IPS-20b (cell line): ENCODE results near the gene NOL4L.
"Not testable (repeated sequence)": the region's sequence is repeated elsewhere in the genome, so short reads cannot be mapped to it uniquely, and the experiment has no call there.

ENCODE experiments used
- H3K27ac ChIP-seq: one replicate; pipeline ENCODE4 v1.5.1; 2013; ENCODE audit warnings: low read length
- H3K27me3 ChIP-seq: 2 replicates; pipeline ENCODE4 v1.6.1; 2013; ENCODE audit warnings: mild to moderate bottlenecking, low read length, inconsistent platforms; ENCODE audit not compliant: insufficient read depth
- H3K36me3 ChIP-seq: 2 replicates; pipeline ENCODE4 v1.6.1; 2013; ENCODE audit warnings: low read depth, mild to moderate bottlenecking, inconsistent platforms, low read length, moderate library complexity; ENCODE audit not compliant: insufficient read depth
- H3K4me1 ChIP-seq: 2 replicates; pipeline ENCODE4 v1.6.1; 2013; ENCODE audit warnings: mild to moderate bottlenecking, control low read depth, inconsistent platforms, low read length, moderate library complexity; ENCODE audit not compliant: insufficient read depth
- H3K4me3 ChIP-seq: 2 replicates; pipeline ENCODE4 v1.5.1; 2013; ENCODE audit warnings: mild to moderate bottlenecking, low read length, inconsistent platforms
- H3K9ac ChIP-seq: 2 replicates; pipeline ENCODE4 v1.6.1; 2013; ENCODE audit warnings: low read depth, mild to moderate bottlenecking, inconsistent platforms, low read length, moderate library complexity
- H3K9me3 ChIP-seq: 2 replicates; pipeline ENCODE4 v1.6.1; 2013; ENCODE audit warnings: mild to moderate bottlenecking, low read depth, low read length, inconsistent platforms; ENCODE audit not compliant: insufficient read depth

NOL4L gene

DNA sequence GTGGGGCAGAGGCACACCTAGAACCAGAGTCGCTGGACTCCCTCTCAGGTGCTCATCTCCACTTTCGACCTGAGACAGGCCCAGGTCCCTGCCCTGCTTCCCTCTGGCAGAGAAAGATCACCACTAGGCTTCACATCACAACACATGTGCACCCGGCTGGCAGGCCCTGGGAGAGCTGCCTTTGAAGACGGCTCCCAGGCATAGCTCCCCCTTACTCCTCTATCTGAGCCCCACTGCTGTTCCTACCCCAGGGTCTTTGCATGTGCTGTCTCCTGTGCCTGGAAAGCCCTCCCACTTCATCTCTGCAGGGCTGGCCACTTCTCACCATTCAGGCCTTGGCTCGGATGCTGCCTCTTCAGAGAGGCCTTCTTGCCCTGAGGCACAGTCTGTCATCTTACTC, 89.2 kb downstream of the NOL4L start:
- Histone ChIP-seq H3K9ac (no peak overlapping the region), H3K4me1 (peaks cover 8% of the 10 kb centered on the region; the same call in 1 of the 2 replicates), H3K36me3 (no peaks in the 10 kb centered on the region), H3K9me3 (no peaks in the 10 kb centered on the region), H3K27ac (no peak overlapping the region), H3K4me3 (no peak overlapping the region), H3K27me3 (no peaks in the 10 kb centered on the region)

DNA sequence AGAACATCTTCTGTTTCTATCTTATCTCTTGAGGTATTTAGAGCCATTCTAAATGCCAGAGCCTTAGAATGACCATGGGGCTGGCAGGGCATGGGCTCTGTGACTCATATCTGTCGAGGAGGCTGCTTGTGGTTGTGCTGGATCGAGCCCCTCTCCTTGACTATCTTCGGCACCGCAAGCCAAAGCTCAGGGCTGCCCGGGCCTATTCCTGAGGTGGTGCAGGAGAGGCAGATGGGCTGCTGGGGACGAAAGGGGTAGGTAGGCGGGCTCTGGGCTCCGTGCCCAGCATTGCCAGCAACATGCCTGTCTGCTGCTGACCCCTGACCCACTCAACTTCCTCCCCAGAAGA, 89.9 kb downstream of the NOL4L start:
- Histone ChIP-seq H3K4me1 (peaks cover 8% of the 10 kb centered on the region; the same call in 1 of the 2 replicates), H3K4me3 (no peak overlapping the region), H3K9ac (no peak overlapping the region), H3K27ac (no peak overlapping the region), H3K36me3 (no peaks in the 10 kb centered on the region), H3K27me3 (no peaks in the 10 kb centered on the region), H3K9me3 (no peaks in the 10 kb centered on the region)

DNA sequence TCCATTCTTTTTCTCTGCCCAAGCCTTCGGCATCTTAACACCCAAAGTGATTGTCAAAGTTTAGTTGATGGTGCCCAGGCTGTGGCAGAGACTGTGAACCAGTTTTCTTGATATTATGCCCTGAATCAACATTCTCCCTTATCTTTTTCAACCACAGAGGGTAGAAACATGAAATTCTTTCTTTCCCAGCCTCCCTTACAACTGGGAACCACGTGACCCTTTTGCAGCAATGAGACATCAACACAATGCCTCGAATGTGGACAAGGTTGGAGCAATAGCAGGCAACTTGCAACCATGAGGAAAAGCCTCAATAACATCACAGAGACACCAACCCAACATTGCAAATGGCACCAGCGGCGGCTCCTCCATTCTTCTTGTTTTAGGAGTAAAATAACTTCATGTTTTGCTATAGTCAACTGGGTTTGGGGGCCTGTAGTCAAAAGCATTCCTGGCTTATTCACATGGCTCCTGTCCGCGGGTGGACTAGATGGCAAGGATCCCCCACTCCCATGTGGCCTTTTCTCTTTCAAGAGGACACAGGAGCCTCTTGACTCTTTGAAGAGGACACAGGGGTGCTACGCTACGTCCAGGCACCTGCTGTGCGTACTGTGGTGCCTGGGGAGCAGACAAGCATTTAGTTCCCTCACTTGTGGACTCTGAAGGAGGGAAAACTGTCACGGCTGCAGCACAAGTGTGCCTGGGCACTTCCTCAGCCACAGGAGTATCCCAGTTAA, 90.5 kb downstream of the NOL4L start:
- H3K9me3 ChIP-seq: no peaks in the 10 kb centered on the region
- no peaks in the 10 kb centered on the region for H3K36me3 ChIP-seq
- H3K4me3 ChIP-seq: no peak overlapping the region
- H3K27ac ChIP-seq: no peak overlapping the region
- no peaks in the 10 kb centered on the region for H3K27me3 ChIP-seq
- H3K9ac ChIP-seq: no peak overlapping the region
- H3K4me1 ChIP-seq: peaks cover 8% of the 10 kb centered on the region; the same call in 1 of the 2 replicates

DNA sequence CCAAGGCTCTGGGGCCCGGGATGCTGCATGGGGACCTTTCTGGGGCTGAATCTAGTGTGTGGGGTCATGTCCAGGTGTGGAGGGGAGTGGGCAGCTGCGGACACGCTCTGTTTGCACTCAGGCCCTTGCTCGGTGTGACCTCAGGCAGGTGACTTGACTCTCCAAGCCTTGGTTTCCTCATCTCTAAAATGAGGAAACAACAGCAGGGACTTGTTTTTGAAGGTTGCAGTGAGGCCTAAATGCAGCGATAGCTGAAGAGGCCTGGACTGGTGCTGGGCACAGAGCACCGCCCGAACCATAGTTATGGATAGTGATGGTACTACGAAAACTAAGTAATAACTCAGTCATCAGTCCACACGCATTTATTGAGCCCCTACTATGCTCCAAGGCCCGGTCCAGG, 91.8 kb downstream of the NOL4L start:
- Histone ChIP-seq H3K9ac (no peak overlapping the region), H3K36me3 (no peaks in the 10 kb centered on the region), H3K4me3 (no peak overlapping the region), H3K27ac (no peak overlapping the region), H3K27me3 (no peaks in the 10 kb centered on the region), H3K9me3 (no peaks in the 10 kb centered on the region), H3K4me1 (peaks cover 8% of the 10 kb centered on the region; the same call in 1 of the 2 replicates)

DNA sequence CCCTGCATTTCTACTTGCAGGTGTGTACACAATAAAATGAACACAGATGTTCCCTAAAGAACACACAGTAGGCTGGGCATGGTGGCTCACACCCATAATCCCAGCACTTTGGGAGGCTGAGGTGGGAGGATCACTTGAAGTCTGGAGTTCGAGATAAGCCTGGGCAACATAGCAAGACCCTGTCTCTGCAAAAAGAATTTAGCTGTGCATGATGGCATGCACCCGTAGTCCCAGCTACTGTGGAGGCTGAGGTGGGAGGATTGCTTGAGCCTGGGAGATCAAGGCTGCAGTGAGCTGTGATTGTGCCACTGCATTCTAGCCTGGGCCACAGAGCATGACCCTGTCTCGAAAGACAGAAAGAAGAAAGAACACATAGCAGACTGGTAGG, 93.4 kb downstream of the NOL4L start:
- H3K27me3 ChIP-seq, H3K9ac ChIP-seq, H3K4me3 ChIP-seq, H3K27ac ChIP-seq, H3K4me1 ChIP-seq, H3K9me3 ChIP-seq, H3K36me3 ChIP-seq: not testable (repeated sequence)

DNA sequence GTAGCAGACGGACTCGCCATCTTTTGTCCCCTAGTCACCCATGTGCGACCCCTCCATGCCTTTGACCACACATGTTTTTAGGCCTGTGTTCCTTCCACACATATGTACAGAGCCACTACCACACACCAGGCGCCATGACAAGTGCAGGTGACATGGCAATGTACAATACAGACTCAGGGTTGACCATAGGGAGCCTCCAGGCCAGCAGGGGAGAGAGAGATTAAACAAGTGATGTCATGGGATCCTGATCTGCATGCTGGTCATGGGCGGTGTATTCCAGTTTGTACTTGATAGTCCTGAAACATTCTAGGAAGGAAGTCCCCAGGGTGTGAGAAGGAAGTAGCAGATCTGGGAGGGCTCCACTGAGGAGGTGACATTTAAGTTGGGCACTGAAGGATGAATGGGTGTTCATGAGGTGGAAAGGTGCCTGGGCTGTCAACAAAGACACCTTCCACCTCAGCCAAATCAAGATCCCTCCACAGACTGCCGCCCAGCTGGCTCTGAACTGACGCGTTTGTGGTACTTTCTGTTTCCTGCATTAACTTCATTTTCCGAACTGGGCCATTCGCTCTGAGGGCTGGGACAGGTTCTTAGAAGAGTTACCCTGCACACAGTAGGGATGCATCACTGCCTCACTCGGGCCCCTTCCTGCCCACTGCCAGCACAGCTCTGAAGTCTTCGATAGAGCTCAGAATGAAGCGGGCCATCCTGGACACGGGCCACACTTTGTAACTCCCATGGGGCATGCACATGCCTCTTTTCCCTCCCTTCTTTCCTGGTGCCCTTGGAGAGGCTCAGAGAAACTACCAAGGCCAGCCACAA, 94.0 kb downstream of the NOL4L start:
- peaks cover 6% of the 10 kb centered on the region; the same call in 1 of the 2 replicates for H3K27me3 ChIP-seq
- H3K27ac ChIP-seq: no peak overlapping the region
- peaks cover 2% of the 10 kb centered on the region; the same call in 1 of the 2 replicates for H3K4me1 ChIP-seq
- no peak overlapping the region for H3K4me3 ChIP-seq
- no peaks in the 10 kb centered on the region for H3K36me3 ChIP-seq
- H3K9me3 ChIP-seq: no peaks in the 10 kb centered on the region
- no peak overlapping the region for H3K9ac ChIP-seq

DNA sequence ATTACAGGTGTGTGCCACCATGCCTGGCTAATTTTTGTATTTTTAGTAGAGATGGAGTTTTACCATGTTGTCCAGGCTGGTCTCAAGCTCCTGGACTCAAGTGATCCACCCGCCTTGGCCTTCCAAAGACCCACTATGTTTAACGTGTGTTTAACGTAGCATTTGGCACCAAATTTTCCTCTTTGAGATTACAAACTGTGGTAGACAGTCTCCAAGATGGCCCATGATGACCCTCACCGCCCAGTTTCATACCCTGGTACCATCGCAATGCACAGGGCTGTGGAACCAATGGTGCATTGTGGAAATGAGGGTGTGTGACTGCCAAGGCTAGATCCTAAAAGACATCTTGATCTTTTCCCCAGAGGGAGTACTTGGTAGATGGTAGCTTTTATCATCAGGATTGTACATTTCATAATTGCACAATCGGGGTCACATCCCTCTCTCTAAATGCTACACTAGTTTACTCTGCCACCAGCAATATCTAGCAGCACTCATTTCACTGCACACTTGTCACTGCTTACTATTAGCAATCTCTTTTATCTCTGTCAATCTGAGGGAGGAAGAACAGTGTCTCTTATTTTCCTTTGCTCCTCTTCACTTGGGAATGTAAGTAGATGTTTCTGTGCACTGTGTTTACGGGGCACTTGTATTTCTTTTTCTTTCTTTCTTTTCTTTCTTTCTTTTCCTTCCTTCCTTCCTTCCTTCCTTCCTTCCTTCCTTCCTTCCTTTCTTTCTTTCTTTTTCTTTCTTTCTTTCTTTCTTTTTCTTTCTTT, 96.9 kb downstream of the NOL4L start:
- H3K4me1 ChIP-seq: peaks cover 10% of the 10 kb centered on the region; the same call in 1 of the 2 replicates
- no peak overlapping the region for H3K27ac ChIP-seq
- H3K9me3 ChIP-seq: no peaks in the 10 kb centered on the region
- no peaks in the 10 kb centered on the region for H3K36me3 ChIP-seq
- H3K4me3 ChIP-seq: no peak overlapping the region
- no peak overlapping the region for H3K9ac ChIP-seq
- peaks cover 8% of the 10 kb centered on the region for H3K27me3 ChIP-seq

DNA sequence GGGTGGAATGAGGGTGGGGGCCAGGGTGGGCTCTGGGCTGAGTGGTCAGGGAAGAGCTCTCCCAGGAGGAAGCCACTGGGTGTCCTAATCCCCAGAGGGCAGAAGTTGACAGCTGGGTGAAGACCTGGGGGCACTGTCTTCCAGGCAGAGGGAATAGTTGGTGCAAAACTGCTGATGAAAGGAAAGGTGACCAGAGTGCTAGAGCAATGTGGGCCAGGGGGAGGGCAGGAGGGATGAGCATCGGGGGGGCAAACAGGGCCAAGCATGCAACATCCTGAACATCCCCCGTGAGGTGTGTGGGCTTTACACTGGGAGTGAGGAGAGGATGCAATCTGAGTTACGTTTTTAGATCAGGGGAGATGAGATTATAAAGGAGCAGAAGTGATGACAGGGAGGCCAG, 97.8 kb downstream of the NOL4L start:
- H3K4me1 ChIP-seq: peaks cover 10% of the 10 kb centered on the region; the same call in 1 of the 2 replicates
- H3K9ac ChIP-seq: no peak overlapping the region
- no peak overlapping the region for H3K4me3 ChIP-seq
- H3K9me3 ChIP-seq: no peaks in the 10 kb centered on the region
- peaks cover 8% of the 10 kb centered on the region for H3K27me3 ChIP-seq
- no peak overlapping the region for H3K27ac ChIP-seq
- H3K36me3 ChIP-seq: no peaks in the 10 kb centered on the region

DNA sequence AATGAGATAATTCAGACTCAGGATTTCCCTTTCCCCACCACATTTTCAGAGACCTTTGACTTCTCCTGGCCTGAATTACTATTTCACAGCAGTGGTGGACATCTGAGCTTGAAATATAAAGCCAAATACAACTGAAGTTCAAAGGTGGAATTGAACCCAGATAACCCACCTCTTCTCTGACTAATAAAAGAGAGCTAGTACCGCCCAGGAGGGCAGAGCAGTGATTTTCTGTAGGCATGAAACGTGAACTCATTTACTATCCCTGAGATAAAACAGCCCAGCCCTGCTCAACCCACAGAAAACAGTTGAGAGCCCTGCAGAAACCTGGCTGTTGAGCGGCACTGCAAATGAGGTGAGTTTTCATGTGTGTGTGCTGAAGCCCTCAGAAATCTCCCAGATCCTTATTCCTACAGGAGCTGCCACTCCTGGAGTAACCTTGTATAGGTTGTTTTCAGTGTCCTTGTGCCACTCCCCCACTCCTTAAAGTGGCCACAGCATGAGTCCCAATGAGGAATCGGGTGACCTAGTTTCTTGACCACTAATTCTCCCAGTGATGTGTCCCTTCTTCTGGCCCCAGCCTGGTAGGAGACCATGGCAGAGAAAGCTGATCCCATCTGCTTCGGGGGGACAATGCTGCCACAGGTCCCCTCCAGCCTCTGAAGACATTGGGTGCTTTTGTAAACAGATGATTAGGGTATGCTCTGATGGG, 99.2 kb downstream of the NOL4L start:
- Histone ChIP-seq H3K9me3 (no peaks in the 10 kb centered on the region), H3K36me3 (peaks cover 3% of the 10 kb centered on the region; the same call in 1 of the 2 replicates), H3K4me3 (no peak overlapping the region), H3K4me1 (peaks cover 20% of the 10 kb centered on the region; the same call in 1 of the 2 replicates), H3K27me3 (peaks cover 8% of the 10 kb centered on the region), H3K9ac (no peak overlapping the region), H3K27ac (no peak overlapping the region)

DNA sequence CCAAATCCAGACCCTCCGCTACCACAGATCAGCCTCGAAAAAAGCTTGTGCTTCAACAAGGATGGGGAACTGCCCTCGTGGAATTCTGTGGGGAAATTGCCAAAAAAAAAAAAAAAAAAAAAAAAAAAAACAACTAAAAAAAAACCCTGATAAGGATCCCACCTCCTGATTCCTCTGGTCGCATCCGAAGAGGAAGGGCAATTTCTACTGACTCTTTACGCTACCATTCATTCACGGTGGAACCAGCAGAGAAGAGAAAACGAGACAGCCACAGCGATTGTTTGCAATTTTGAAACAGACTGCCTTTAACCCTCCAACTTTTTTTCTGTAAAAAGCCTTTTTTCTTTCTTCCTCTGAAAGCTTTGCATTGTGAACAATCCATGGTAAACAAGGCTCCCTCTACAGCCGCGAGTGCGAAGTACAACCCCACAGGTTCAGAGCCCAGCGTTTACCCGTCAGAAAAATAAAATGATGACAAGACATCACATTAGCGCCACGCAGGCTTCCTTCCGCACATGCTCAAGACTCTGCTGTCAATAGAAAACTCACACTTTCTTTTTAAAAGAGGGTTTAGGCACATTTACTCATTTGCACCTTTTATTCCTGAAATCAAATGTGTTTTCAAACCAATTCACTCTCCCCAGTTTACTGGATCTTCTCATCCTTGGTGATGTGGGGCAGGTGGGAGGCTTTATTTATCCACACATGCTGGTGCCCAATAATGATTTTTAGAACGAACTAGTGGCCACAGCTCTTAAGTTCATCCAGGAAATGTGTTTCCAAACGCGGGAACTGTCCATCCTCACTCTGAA, 100.0 kb downstream of the NOL4L start:
- H3K4me3 ChIP-seq: peak overlapping the region; percentile 90
- no peak overlapping the region for H3K27ac ChIP-seq
- no peaks in the 10 kb centered on the region for H3K9me3 ChIP-seq
- peaks cover 7% of the 10 kb centered on the region; the same call in 1 of the 2 replicates for H3K36me3 ChIP-seq
- peak overlapping the region; percentile 94; the same call in 1 of the 2 replicates for H3K9ac ChIP-seq
- H3K4me1 ChIP-seq: peaks cover 27% of the 10 kb centered on the region; the same call in 1 of the 2 replicates
- peaks cover 8% of the 10 kb centered on the region for H3K27me3 ChIP-seq
